Activated gamma-delta T cell (primary cell): ENCODE data around the gene SBF2.
"Not testable (repeated sequence)": the region's sequence is repeated elsewhere in the genome, so short reads cannot be mapped to it uniquely, and the experiment has no call there.

ENCODE experiments used
- DNase-seq: peaks from one replicate; lab custom pipeline; 2025; lab: John Stamatoyannopoulos, UW

The SBF2 gene

DNA sequence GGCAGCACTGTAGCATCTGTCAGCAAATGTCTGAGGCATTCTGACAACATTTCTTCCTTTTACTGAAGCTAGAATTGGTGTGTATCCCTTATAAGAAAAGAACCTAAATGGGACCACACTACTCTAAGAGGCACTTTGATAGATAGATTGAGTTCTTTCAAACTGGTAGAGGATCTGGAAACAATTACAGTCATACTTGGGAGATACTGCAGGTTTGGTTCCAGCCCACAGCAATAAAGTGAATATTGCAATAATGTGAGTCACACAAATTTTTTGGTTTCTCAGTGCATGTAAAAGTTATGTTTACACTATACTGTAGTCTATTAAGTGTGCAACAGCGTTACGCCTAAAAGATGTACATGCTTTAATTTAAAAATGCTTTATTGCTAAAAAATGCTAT lies 96.9 kb downstream of the SBF2 start:
- DNase-seq, result no peak

DNA sequence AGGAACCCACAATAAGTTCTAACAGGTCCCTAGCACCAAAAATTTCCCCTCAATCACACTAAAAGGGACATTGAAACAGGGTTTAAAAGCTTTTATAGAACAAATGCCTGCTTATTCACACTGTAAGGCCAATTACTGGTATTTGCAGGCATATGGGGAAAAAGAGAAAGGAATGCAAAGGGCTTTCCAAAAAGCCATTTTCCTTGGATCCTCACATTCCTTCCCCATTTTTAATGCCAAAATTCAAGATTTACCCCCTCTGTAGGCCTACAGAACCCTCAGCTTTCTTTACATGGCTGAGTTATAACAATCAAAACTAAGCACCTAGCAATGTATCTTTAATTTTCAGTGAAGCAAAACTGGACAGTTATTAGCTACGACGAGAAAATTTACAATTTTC lies 102.0 kb downstream of the SBF2 start:
- DNase-seq, result no peak

DNA sequence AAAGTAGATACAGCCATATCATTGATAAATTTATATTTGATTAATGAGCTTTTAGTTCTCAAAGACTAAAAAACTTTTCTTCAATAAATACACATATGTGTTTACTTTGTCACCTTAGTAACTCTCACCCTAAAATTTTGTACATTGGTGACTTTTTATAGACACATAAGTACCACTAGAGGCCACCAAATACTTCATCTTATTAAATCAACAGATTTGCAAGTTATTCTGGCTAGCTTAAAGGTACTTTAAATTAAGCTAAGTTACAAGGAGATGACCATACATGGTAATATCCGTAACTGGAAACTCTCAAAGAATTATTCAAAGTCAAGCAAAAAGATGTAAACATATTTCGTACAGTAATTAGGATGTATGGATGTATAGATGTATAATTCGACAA lies 112.2 kb downstream of the SBF2 start:
- no peak for DNase-seq

DNA sequence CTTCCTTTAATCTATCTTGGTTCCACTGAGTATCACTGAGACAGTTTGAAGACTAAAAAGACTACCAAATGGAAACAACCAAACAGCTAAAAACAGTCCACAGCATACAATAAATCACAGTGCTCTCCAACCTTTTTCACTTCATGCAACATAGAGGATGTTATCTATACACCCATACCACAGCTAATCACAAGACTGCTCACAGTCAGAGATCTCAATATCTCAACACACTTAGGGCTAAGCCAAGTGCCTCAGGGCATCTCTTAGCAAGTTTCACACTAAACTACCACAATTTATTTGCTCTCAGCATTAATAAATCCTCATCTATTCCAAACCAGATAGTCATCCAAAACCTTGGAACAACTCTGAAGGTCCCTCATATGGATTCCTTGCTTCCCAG lies 129.4 kb downstream of the SBF2 start:
- DNase-seq, result no peak

DNA sequence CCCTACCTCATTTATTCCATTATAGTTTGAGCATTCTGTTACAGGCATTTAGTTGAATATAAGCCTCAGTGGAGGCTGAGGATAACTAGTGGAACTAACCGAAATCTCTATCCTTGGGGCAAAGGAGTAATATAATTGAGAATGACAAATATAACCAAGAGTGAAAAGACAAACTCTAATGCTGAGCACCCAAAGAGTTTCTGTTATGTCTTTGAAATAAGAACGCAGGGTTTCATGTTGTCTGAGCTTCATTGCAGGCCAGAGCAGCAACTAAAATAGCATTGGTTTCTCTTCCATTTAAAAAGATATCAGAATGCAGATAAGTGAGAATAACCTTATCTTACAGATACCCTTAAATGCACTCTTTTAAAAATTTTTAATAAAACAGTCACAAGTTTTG lies 131.8 kb downstream of the SBF2 start:
- DNase-seq, result no peak

DNA sequence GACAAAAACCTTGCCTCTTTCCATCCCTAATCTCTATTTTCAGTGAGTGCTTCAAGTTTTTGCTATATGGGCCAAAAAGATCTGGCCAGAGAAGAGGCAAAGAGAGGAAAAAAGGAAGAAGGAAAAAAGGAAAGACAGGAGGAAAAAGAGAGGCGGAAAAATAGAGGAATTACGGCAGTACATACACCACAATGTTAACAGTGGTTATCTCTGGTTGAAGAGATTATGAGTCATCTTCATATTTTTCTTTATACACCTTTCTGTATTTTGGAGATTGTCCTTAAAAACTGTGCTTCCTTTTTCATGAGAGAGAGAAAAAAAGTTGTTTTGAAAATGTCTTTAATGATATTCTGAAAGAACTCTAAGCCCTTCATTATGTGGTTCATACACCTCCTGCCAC lies 133.7 kb downstream of the SBF2 start:
- DNase-seq, result no peak

DNA sequence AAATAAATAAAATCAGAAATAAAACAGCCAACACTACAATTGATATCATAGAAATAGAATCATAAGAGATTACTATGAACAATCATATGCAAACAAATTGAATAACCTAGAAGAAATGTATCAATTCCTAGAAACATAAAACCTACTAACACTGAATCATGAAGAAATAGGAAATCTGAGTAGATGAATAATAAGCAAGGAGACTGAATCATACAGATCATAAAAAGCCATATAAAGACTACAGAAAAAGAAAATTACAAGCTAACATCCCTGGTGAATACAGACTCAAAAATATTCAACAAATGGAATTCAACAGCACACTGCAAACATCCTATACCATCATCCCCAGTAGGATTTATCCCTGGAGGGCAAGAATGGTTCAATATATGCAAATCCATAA lies 135.6 kb downstream of the SBF2 start:
- DNase-seq, result no peak

DNA sequence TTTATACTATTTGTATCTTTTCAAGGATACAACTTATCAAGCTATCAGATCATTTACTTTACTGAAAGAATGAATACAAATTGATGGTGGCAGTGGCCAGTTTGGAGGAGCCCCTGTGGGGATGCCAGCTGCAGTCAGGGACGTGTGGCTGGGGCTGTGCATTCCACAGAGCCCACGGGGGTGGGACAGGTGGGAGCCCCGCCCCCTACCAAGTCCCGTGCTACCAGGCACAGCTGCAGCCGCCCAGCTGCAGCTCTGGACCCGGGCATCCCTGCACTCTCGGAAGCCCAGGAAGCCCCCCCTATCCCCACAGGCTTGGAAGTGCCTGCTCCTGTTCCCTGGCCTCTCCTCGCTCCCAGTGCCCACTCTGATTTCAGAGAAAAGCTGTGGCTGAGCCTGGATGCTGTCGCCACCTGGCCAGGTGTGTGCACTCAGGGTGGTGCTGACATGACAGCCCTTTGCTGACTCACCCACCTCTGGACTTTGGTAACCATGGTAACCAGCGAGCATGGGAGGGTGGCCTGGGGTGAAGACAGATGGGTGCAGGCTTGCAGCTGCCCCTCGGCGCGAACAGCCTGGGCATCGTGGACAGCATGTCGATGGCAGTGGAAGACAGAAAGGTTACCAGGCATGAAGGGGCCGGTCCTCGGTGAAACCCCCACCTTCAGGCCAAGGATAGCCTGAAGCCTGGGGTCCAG lies 138.1 kb downstream of the SBF2 start:
- no peak for DNase-seq

DNA sequence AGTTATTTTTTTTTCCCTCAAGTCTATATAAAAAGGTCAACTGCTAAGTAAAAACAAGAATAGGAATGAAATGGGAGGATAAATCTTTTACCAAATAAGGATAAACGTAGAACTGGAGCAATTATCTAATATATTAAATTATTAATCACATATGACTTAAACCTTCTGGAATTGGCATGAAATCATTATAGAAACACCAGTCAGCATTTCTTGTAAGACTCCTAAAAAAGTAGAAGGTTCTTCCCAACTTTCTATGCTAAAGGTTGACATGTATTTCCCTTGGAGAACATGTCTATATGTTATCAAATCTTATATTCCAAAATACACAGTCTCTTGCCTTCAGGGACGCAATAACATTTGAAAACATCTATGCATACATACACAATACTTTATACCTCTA lies 143.2 kb downstream of the SBF2 start:
- no peak for DNase-seq

DNA sequence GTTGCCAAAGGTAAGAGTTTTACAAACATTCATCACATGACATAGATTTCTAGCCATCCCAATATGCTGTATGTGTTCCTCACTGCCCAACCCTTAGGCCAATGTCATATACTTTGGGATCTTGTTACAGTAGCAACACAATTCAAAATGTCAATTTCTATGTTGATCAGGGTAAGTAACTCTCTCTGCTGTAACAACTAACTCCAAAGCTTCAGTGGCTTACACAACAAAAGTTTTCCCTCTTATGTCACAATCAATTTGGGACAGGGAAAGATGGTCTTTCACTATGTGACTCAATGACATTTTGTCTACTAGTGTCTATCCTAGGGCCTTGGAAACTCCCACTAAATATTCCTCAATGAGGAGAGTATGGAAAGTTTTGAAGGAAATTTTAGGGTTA lies 144.5 kb downstream of the SBF2 start:
- DNase-seq, result no peak

DNA sequence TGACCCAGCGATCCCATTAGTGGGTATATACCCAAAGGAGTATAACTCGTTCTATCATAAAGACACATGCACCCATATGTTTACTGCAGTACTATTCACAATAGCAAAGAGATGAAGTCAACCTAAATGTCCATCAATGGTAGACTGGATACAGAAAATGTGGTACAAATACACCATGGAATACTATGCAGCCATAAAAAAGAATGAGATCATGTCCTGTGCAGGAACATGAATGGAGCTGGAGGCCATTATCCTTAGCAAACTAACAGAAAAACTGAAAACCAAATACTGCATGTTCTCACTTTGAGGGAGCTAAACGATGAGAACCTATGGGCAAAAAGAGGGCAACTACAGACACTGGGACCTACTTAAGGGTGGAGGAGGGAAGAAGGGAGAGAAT lies 146.8 kb downstream of the SBF2 start:
- DNase-seq, result no peak

DNA sequence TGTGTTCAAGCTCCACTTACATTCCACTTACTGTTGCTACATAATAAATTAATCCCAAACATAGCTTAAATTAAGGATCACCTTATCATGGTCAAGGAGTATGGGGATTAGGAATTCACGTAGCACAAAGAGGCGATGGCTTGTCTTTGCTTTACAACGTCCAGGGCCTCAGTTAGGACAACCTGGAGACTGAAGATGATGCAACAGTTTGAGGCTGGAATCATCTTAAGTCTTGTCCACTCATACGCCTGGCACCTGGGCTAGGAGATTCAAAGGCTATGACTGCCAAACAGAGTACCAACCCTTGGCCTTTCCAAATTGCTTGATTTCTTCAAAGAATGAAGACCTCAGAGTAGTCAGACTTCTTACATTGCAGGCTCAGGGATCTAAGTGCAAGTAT lies 149.1 kb downstream of the SBF2 start:
- no peak for DNase-seq

DNA sequence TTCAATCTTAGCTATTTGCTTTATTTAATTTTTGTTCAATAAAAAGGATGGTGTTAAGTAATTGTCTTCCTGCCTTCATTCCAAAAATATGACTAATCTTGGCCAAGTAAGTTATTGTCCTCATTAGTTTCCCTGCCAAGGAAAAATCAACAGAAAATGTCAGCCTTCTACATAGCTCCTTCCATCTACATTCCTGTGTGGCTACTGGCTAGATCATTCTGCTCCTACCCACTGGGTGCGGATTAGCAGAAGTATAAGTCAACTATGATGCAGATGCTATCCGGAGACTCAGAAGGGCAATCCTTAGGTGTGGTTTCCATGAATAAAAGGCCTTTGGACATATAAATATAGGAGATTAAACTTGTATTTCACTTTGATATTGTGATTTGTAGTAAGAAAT lies 154.4 kb downstream of the SBF2 start:
- DNase-seq, result no peak

DNA sequence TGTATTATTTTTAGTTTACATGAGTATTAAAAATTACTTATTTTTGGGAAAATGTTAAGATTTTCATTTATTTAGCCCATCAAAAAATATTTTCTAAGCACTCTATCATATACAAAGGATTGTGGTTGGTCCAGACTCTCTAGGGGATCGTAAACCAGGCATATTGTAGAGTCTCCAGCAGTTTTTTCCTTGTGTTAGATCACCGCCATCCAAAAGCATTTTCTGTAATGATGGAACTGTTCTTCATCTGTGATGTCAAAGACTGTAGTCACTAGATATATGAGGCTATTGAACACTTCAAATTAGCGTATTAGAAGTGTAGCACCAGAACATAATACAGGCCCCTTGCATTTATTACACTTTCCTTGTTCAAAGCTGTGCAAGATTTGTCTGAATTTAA lies 154.9 kb downstream of the SBF2 start:
- no peak for DNase-seq

DNA sequence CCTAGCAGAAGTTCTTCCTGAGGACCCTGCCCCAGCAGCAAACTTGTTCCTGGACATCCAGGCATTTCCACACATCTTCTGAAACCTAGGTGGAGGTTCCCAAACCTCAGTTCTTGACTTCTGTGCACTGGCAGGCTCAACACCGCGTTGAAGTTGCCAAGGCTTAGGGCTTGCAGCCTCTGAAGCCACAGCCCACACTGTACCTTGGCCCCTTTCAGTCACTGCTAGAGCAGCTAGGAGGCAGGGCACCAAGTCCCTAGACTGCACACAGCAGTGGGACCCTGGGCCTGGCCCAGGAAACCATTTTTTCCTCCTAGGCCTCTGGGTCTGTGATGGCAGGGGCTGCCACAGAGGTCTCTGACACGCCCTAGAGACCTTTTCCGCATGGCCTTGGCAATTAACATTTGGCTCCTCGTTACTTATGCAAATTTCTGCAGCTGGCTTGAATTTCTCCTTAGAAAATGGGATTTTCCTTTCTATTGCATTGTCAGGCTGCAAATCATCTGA lies 159.0 kb downstream of the SBF2 start:
- DNase-seq, result no peak

DNA sequence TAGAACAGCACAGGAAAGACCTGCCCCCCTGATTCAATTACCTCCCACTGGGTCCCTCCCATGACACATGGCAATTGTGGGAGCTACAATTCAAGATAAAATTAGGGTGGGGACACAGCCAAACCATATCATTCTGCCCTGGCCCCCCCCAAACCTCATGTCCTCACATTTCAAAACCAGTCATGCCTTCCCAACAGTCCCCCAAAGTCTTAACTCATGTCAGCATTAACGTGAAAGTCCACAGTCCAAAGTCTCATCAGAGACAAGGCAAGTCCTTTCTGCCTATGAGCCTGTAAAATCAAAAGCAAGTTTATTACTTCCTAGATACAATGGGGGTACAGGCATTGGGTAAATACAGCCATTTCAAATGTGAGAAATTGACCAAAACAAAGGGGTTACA lies 159.8 kb downstream of the SBF2 start:
- not testable (repeated sequence) for DNase-seq

DNA sequence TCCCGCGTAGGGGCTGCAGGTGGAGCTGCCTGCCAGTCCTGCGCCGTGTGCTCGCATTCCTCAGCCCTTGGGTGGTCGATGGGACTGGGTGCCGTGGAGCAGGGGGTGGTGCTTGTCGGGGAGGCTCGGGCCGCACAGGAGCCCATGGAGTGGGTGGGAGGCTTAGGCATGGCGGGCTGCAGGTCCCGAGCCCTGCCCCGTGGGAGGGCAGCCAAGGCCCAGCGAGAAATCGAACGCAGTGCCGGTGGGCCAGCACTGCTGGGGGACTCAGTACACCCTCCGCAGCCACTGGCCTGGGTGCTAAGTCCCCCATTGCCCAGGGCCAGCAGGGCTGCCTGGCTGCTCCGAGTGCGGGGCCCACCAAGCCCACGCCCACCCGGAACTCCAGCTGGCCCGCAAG lies 160.8 kb downstream of the SBF2 start:
- not testable (repeated sequence) for DNase-seq

DNA sequence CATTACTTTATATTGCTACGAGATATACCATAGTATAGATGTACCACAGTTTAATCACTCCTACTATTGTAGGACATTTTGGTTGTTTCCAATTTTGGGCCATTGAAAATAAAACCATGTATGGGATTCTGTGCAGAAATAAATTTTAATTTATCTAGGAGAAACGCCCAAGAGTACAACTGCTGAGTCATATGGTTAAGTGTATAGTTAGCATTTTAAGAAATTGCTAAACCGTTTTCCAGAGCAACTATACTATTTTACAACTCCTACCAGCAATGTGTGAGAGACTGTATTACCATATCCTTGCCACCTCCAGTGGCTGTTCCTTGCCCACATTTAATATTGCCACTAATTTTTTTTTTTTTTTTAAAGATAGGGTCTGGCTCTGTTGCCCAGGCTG lies 163.1 kb downstream of the SBF2 start:
- DNase-seq, result no peak

DNA sequence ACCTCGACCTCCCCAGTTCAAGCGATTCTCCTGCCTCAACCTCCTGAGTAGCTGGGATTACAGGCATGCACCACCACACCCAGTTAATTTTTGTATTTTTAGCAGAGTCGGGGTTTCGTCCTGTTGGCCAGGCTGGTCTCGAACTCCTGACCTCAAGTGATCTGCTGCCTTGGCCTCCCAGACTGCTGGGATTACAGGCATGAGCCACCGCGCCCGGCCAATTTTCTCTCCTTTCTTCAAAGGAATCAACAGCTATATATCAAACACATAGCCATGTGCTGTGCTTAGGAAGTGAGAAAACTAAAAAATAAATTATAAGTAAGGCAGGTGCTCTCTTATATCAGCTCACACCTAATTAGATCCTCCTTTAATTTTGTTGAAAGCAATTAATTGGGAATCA lies 164.8 kb downstream of the SBF2 start:
- DNase-seq, result not testable (repeated sequence)

DNA sequence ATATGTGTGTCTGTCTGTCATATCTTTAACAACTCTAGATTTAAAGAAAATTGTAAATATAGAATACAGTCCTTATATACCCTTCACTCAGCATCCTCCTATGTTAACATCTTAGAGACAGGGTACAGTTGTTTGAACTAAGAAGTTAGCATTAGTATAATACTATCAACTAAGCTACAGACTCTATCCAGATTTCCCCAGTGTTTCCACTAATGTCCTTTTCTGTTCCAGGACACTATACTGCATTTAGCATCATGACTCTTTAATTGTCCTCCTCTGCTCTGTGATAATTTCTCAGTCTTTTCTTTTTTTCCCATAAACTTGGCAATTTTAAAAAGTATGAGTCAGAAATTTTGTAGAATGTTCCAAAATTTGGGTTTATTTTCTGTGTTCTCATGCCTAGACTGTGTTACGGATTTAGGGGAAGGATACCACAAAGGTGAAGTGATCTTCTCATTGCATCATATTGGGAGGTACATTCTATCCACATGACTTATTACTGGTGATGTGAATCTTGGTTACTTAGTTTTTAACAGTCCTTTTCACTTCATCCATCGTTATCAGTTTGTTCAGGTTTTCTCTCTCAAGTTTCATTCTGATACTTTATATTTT lies 168.4 kb downstream of the SBF2 start:
- no peak for DNase-seq

DNA sequence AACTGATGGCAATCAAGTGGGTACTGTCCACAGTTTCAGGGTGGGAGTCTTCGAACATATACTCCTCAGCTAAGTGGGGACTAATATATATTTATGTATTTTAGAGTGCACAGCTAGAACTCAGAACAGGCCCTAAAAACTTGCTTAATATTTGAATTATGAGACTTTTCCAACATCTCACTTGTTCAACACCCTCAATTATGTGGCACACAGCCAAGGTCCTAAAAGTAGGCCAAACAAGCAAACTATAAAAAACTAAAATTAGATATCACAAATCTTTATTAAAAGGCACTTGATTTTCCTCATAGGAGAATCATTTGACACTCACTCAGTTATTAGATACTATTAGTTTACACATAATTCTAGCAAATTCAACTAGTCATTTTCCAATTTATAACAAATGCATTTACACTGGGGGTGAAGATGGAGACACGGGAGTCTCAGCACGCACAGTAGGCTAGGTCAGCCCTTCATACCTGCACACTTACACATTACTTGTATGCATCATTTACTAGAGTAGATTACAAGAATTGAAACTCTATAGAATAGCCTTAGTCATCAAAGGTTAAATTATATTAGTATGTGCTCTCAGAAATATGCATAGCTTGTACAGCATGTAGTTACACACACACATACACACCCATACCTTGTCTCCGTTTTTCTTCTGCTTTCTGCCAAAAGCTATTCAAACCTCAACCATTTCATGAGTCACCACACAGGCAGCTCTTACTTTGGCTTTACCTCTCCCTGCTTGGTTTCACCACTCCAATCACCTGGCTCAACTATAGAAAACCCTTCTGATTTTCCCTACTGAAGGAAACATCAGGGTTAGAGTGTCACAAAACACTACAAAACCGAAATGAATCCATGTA lies 171.5 kb downstream of the SBF2 start:
- DNase-seq, result no peak

DNA sequence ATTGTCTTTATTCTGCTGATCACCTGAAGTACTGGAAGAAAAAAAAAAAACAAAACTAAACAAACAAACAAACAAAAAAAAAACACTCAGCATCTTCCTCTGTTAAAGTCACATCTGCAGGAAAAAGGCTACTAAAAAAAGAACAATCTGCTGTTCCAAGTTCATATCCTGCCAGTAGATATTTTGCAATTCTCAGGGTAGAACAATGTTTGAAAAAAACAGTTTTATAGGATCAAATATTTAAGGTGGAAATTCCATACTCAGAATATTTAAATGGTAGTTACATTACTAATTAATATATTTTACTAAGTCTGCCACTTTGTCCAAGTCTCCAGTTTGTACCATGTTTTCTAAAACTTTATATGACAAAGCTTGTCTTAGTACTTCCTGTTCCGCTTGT lies 175.2 kb downstream of the SBF2 start:
- DNase-seq, result no peak
